Esophagus muscularis mucosa (tissue), 4 donors: ENCODE measurements around the gene ERBB2. TPM values are rescaled to one million over a fixed set of nuclear protein-coding genes. Genes with fewer than 3 reads are reported as not detected.

Source experiments
- DNase-seq: peaks from one replicate; pipeline ENCODE4 v3.0.0-alpha.2; 2017; ENCODE audit errors: extremely low spot score
- H3K27ac ChIP-seq, 4 donors: fragments of 200-600 bp; sonication (generic); replicated peaks in 1 of 4; 1 replicate in 3 of 4; 2 replicates in 1 of 4; pipeline ENCODE4 v1.5.1; 2016 to 2019; ENCODE audit warnings: mild to moderate bottlenecking in 1 of 4
- H3K27me3 ChIP-seq, 4 donors: fragments of 200-600 bp; sonication (generic); one replicate each; pipeline versions ENCODE4 v1.5.1 to v1.6.0; 2016 to 2019
- H3K36me3 ChIP-seq, 4 donors: fragments of 200-600 bp; sonication (generic); one replicate each; pipeline ENCODE4 v1.5.1; 2016 to 2019
- H3K4me1 ChIP-seq, 4 donors: fragments of 200-600 bp; sonication (generic); one replicate each; pipeline ENCODE4 v1.5.1; 2016 to 2019
- H3K4me3 ChIP-seq, 4 donors: fragments of 200-600 bp; sonication (generic); 1 replicate in 2 of 4; 2 replicates in 2 of 4; pipeline ENCODE4 v1.5.1; 2016 to 2019; ENCODE audit warnings: mild to moderate bottlenecking in 4 of 4, moderate library complexity in 1 of 4
- H3K9me3 ChIP-seq, 4 donors: fragments of 200-600 bp; sonication (generic); 1 replicate in 3 of 4; 2 replicates in 1 of 4; pipeline ENCODE4 v1.5.1; 2016 to 2019
- CTCF ChIP-seq, 3 experiments: fragments of 200-600 bp in 2 of 3; fragments of 450-650 bp in 1 of 3; sonication (generic) in 2 of 3; IDR thresholded peaks; one replicate each; pipeline ENCODE4 v1.5.1; 2017 to 2019; ENCODE audit warnings: antibody characterized with exemption in 3 of 3, mild to moderate bottlenecking in 2 of 3, moderate library complexity in 1 of 3
- EP300 ChIP-seq: sonication (generic); formaldehyde crosslinking; IDR thresholded peaks from one replicate; pipeline ENCODE4 v1.6.1; 2017; ENCODE audit warnings: antibody characterized with exemption
- POLR2A ChIP-seq: fragments of 450-650 bp; IDR thresholded peaks from one replicate; pipeline ENCODE4 v1.6.1; 2017; ENCODE audit warnings: antibody characterized with exemption, moderate library complexity, mild to moderate bottlenecking, low read depth
- POLR2AphosphoS5 ChIP-seq, 2 donors: sonication (generic); formaldehyde crosslinking; IDR thresholded peaks; one replicate each; pipeline ENCODE4 v1.6.1; 2017; ENCODE audit warnings: antibody characterized with exemption in 2 of 2
- WGBS: methylation state at CpG from one replicate; pipeline ENCODE4 v1.1.5; 2018; 5-methylcytosine and 5-hydroxymethylcytosine counted together
- intact Hi-C: fragments of 100-400 bp; cut with DNase I; formaldehyde crosslinking; loops from one replicate; pipeline ENCODE4 v1.15.1; 2023
- total RNA-seq, 4 donors: library from RNA; depleted of rRNA; stranded (reverse); fragments of >200 nt; gene quantifications; one replicate each; pipeline versions ENCODE4 v1.1.0 to v1.2.1, GENCODE V29; 2016

The ERBB2 gene
- total RNA-seq, 4 donors from 2014 or later = 36.8 to 67.7 (median 57.7) TPM

- Histone ChIP-seq H3K36me3 (peaks cover 4 to 25% (median 20%) of the 10 kb centered on the region in 4 donors), H3K27me3 (peaks cover 0 to 61% (median 36%) of the 10 kb centered on the region in 4 donors), H3K4me1 (peaks cover 49 to 84% (median 80%) of the 10 kb centered on the region in 4 donors), H3K27ac (peak overlapping the region; percentile 24 to 61 (median 41)), H3K4me3 (no peak overlapping the region), H3K9me3 (no peaks in the 10 kb centered on the region)
- TF ChIP-seq POLR2AphosphoS5 (IDR thresholded peaks at IDR 0.05) = no peak
- no peak for TF ChIP-seq POLR2A
- no peak for TF ChIP-seq CTCF (IDR thresholded peaks at IDR 0.05)
- TF ChIP-seq EP300 = no peak
- 67% methylated on average over 2 of the region's 17 CpGs for WGBS
- intact Hi-C loops = no loop called here
- DNase-seq = no peak
Observed at GRCh38 chr17:39665642-39666224, 34.1 kb upstream of the ERBB2 start.

- TF ChIP-seq EP300 = no peak
- Histone ChIP-seq H3K27me3 (peaks cover 0 to 66% (median 41%) of the 10 kb centered on the region in 4 donors), H3K4me1 (peaks cover 49 to 83% (median 80%) of the 10 kb centered on the region in 4 donors), H3K4me3 (no peak overlapping the region), H3K36me3 (peaks cover 0 to 20% (median 17%) of the 10 kb centered on the region in 4 donors), H3K27ac (peak overlapping the region; percentile 29 to 61 (median 46)), H3K9me3 (no peaks in the 10 kb centered on the region)
- no peak for DNase-seq
- 46% methylated on average over 2 of the region's 2 CpGs for WGBS
- intact Hi-C loops = no loop called here
Observed at GRCh38 chr17:39666231-39666600, 33.6 kb upstream of the ERBB2 start.

- Histone ChIP-seq H3K9me3 (no peaks in the 10 kb centered on the region), H3K4me1 (peaks cover 49 to 83% (median 80%) of the 10 kb centered on the region in 4 donors), H3K27me3 (peaks cover 0 to 71% (median 42%) of the 10 kb centered on the region in 4 donors), H3K4me3 (peak overlapping the region; percentile 48 to 62 (median 54)), H3K27ac (peak overlapping the region; percentile 38 to 69 (median 60)), H3K36me3 (peaks cover 0 to 15% (median 13%) of the 10 kb centered on the region in 4 donors)
- intact Hi-C loops = no loop called here
- no peak for DNase-seq
- WGBS = 82% methylated on average over 3 of the region's 11 CpGs
- no peak for TF ChIP-seq EP300
- TF ChIP-seq POLR2AphosphoS5 (IDR thresholded peaks at IDR 0.05) = peak in 1 of 2 donors; percentile 12
- no peak for TF ChIP-seq POLR2A
- no peak for TF ChIP-seq CTCF (IDR thresholded peaks at IDR 0.05)
Observed at GRCh38 chr17:39666601-39667261, 33.1 kb upstream of the ERBB2 start.

GRCh38 chr17:39667262-39667944 is 32.5 kb upstream of the ERBB2 start:
- TF ChIP-seq POLR2A = no peak
- TF ChIP-seq POLR2AphosphoS5 (IDR thresholded peaks at IDR 0.05) = peak in 1 of 2 donors; percentile 15
- TF ChIP-seq EP300 = no peak
- H3K4me3 ChIP-seq = peak overlapping the region; percentile 48 to 62 (median 54)
- peaks cover 0 to 77% (median 42%) of the 10 kb centered on the region in 4 donors for H3K27me3 ChIP-seq
- intact Hi-C loops = no loop called here
- WGBS = 16% methylated on average over 13 of the region's 49 CpGs
- H3K36me3 ChIP-seq = peaks cover 0 to 9% (median 6%) of the 10 kb centered on the region in 4 donors
- H3K9me3 ChIP-seq = no peaks in the 10 kb centered on the region
- H3K4me1 ChIP-seq = peaks cover 45 to 79% (median 78%) of the 10 kb centered on the region in 4 donors
- peak overlapping the region; percentile 38 to 69 (median 60) for H3K27ac ChIP-seq
- no peak for DNase-seq

- peaks cover 0 to 3% (median under 1%) of the 10 kb centered on the region in 4 donors for H3K36me3 ChIP-seq
- H3K4me3 ChIP-seq = peak within 1 kb of the TSS; percentile 48 to 62 (median 54)
- DNase-seq = no peak
- intact Hi-C loops = no loop called here
- WGBS = 5% methylated on average over 40 of the region's 85 CpGs
- H3K27ac ChIP-seq = peak within 1 kb of the TSS; percentile 38 to 69 (median 60)
- H3K4me1 ChIP-seq = peaks cover 37 to 71% (median 70%) of the 10 kb centered on the region in 4 donors
- H3K9me3 ChIP-seq = no peaks in the 10 kb centered on the region
- peaks cover 0 to 77% (median 42%) of the 10 kb centered on the region in 4 donors for H3K27me3 ChIP-seq
- no peak for TF ChIP-seq EP300
- TF ChIP-seq CTCF (IDR thresholded peaks at IDR 0.05) = peak; percentile 58 to 75 (median 58)
- no peak for TF ChIP-seq POLR2A
- TF ChIP-seq POLR2AphosphoS5 (IDR thresholded peaks at IDR 0.05) = peak in 1 of 2 donors; percentile 36
Observed at GRCh38 chr17:39667945-39668924, 31.6 kb upstream of the ERBB2 start, which contains the start of gene PNMT. Gene PNMT (plus strand): TSS chr17:39668453. CDS start chr17:39668476, 23 bp downstream.
